DMS153 treated with DMSO at 0.1 percent for 48 hours (cell line): ENCODE measurements around the gene LGSN.
A peak's percentile ranks its signal among the peaks of the same experiment; 100 is the strongest.
"Not testable (repeated sequence)": the region's sequence is repeated elsewhere in the genome, so short reads cannot be mapped to it uniquely, and the experiment has no call there.

Source experiments
- DNase-seq: peaks from one replicate; lab custom pipeline; 2025; ENCODE audit not compliant: unreplicated experiment; lab: John Stamatoyannopoulos, UW

The LGSN gene

GRCh38 chr6:63319939-63320338 lies at the start of gene LGSN:
TSS of gene LGSN (minus strand) at chr6:63319983. CDS start at chr6:63319943, 40 bp downstream.
- DNase-seq = no peak

GRCh38 chr6:63368347-63368746 lies 48.6 kb upstream of the LGSN start:
- DNase-seq = no peak

GRCh38 chr6:63362500-63363120 lies 42.8 kb upstream of the LGSN start:
- DNase-seq = not testable (repeated sequence)

- DNase-seq = not testable (repeated sequence)
Measured at GRCh38 chr6:63357384-63357783, 37.6 kb upstream of the LGSN start.

- DNase-seq = no peak
Measured at GRCh38 chr6:63355632-63356031, 35.8 kb upstream of the LGSN start.

GRCh38 chr6:63353286-63353630 lies 33.5 kb upstream of the LGSN start:
- no peak for DNase-seq

- no peak for DNase-seq
Measured at GRCh38 chr6:63352544-63353285, 32.9 kb upstream of the LGSN start.

GRCh38 chr6:63352069-63352543 lies 32.3 kb upstream of the LGSN start:
- DNase-seq = no peak

GRCh38 chr6:63349401-63349800 lies 29.6 kb upstream of the LGSN start:
- DNase-seq = no peak

- no peak for DNase-seq
Measured at GRCh38 chr6:63348836-63349235, 29.1 kb upstream of the LGSN start.

- no peak for DNase-seq
Measured at GRCh38 chr6:63347599-63347998, 27.8 kb upstream of the LGSN start.

GRCh38 chr6:63346217-63346835 lies 26.5 kb upstream of the LGSN start:
- DNase-seq = no peak

- DNase-seq = no peak
Measured at GRCh38 chr6:63340351-63340750, 20.6 kb upstream of the LGSN start.

- not testable (repeated sequence) for DNase-seq
Measured at GRCh38 chr6:63334652-63335051, 14.9 kb upstream of the LGSN start.

GRCh38 chr6:63333440-63333839 lies 13.7 kb upstream of the LGSN start:
- no peak for DNase-seq

GRCh38 chr6:63326630-63327029 lies 6.8 kb upstream of the LGSN start:
- not testable (repeated sequence) for DNase-seq

- DNase-seq = no peak
Measured at GRCh38 chr6:63322981-63323380, 3.2 kb upstream of the LGSN start.

- no peak for DNase-seq
Measured at GRCh38 chr6:63321821-63322220, 2.0 kb upstream of the LGSN start.

- no peak for DNase-seq
Measured at GRCh38 chr6:63317641-63318040, 2.1 kb downstream of the LGSN start.

- no peak for DNase-seq
Measured at GRCh38 chr6:63316113-63316512, 3.7 kb downstream of the LGSN start.

GRCh38 chr6:63313111-63313510 lies 6.7 kb downstream of the LGSN start:
- no peak for DNase-seq

GRCh38 chr6:63307581-63308246 lies 12.1 kb downstream of the LGSN start:
- peak; percentile 9 for DNase-seq
